Measurements from ENCODE around the gene ARHGAP15.

Gene ARHGAP15

DNA sequence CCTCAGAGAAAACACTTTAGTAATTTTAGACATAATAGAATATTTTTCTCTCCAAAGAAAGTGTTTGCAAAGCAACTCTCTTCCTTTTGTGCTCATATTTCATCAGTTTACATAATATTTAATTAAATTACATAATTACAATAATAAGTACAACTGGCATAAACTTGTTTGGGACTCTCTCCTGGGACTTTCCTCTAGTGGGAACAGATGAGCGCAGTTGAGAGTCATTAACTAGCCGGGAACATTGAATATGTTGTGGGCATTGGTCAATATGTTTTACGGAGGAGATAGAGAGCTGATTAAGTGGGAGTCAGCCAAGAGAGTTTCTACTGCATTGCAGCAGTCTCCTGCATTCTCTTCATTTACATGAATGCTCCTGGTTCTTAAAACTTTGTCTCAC is 607.7 kb downstream of the ARHGAP15 start:
- peak; percentile 71 for DNase-seq

GRCh38 chr2:143740431-143740830 is 611.2 kb downstream of the ARHGAP15 start:
- DNase-seq: no peak

GRCh38 chr2:143741205-143741604 is 612.0 kb downstream of the ARHGAP15 start:
- DNase-seq: no peak

- DNase-seq: no peak
These were observed 613.4 kb downstream of the ARHGAP15 start for GRCh38 chr2:143742581-143742980.

- no peak for DNase-seq
These were observed 614.9 kb downstream of the ARHGAP15 start for GRCh38 chr2:143744114-143744513.

DNA sequence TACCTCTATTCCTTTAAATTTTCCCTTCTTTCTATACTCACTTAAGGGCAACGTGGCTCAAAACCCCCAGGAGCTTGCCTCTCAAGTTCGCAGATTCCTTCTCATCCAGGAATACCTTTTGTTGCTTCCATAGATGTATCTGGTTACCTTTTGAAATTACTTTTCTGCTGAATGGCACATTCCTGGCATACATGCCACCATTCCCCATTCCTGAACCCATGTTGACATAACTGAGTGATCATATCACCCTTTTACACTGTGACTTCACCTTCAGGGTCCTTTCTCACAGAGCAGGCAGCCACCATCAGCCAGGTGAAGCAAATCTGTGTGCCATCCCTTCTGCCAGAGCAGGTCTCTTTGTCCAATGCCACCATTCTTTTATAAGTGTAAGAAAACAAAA is 615.8 kb downstream of the ARHGAP15 start:
- no peak for DNase-seq

- DNase-seq: no peak
These were observed 625.5 kb downstream of the ARHGAP15 start for GRCh38 chr2:143754742-143755141.

DNA sequence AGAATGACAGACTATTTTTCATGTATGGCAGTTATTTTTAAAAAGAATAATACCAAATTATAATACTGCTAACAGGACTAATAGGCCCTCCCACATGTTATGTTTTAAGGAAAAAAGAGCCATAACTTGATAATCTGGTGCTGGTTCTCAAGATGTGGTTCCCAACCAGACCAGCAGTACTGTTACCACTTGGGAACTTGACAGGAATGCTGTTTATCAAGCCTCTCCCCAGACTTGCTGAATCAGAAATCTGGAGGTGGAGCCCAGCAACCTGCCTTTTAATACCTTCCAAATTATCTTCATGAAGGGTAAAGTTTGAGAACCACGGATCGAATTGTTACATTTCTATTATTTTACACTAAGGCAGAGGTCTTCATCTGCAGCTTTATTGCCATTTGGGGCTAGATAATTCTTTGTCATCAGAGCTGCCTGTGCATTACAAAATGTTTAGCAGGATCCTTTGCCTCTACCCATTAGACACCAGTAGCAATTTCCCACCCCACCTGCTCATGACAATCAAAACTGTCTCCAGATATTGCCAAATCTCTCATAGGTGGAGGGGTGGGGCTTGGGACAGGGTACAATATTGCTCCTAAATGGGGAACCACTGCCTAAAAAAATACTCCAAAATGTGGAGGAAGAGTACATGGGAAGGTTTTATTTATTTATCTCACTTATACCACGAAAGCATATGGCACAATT is 629.6 kb downstream of the ARHGAP15 start:
- no peak for DNase-seq

GRCh38 chr2:143759455-143759854 is 630.2 kb downstream of the ARHGAP15 start:
- no peak for DNase-seq

GRCh38 chr2:143762176-143762928 is 633.1 kb downstream of the ARHGAP15 start:
- DNase-seq: no peak

DNA sequence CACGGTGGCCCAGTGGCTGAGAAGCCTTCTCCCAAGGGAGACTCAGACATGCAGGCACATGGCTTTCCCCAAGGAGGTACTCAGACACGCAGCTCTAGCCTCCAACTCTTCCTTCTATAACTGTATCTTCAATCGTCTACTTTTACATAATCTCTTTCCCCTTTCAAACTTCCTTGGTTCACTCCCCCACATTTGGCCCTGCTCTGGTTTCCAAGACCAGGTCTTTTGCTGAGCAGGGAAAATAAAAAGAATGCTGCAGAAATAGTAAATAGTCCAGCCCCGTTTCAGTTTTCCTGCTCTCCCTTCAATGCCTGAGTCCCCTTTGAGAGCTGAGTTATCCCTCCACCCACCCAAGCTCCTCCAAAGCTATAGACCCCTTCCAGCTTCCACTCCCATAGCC is 635.0 kb downstream of the ARHGAP15 start:
- DNase-seq: no peak

- no peak for DNase-seq
These were observed 635.5 kb downstream of the ARHGAP15 start for GRCh38 chr2:143764706-143765105.

DNA sequence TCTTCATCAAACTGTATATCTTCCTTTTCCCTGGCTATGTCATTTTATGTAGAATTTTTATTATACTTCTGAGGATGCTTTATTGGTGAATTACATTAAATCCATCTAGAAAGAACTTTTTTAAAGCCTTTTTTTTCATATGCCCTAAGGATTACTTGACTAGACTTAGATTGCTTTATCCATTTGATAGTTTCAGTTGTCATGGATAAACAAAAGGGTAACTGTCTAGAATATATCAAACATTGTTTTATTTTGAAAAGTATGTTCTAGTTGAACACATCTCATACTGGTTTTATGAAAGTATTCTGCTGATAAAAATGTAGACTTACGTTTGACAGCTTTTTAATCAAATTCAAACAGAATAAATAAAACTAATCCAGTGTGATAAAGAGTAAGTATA is 639.8 kb downstream of the ARHGAP15 start:
- DNase-seq: no peak

DNA sequence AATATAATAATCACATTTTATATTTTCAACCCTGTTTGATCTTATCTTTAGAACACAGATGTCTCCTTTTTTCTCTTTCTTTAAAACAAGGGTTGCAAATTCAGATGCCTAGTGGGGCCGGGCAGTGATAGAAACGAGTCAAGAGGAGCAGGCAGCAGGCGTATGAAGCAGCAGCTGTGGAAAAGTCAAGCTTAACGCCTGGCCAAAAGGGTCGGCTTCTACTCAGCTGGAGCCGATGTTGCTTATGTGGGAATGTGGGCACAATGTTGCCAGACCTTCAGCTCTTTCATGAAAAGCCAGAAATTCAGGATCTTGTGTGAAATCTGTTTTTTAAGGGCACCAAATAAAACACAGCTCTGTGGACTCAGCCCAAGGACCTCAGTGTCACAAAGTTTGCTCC is 642.7 kb downstream of the ARHGAP15 start:
- DNase-seq: no peak

GRCh38 chr2:143776526-143777297 is 647.5 kb downstream of the ARHGAP15 start:
- no peak for DNase-seq

- DNase-seq: no peak
These were observed 649.8 kb downstream of the ARHGAP15 start for GRCh38 chr2:143779021-143779420.

- no peak for DNase-seq
These were observed 657.0 kb downstream of the ARHGAP15 start for GRCh38 chr2:143786026-143786765.

DNA sequence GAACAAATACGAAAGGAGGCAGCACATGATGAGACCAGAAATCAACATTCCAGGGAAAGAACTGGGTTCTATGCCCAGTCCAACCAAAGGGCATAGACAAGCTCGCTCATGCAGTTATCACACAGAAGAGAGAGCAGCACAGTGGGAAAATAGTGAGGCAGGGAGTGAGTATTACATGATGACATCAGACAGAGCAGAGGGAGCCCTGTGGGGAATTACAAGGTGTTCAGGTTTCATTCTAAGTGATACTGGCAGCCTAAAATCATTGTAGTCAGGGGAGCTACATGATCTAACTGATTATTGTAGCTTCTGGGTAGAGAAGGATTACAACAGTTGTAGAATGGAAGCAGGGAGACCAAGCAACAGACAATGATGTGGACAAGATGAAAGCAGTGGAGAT is 658.5 kb downstream of the ARHGAP15 start:
- peak; percentile 1 for DNase-seq

GRCh38 chr2:143792602-143793001 is 663.4 kb downstream of the ARHGAP15 start:
- DNase-seq: no peak

- DNase-seq: no peak
These were observed 664.2 kb downstream of the ARHGAP15 start for GRCh38 chr2:143793381-143793780.

- DNase-seq: no peak
These were observed 666.8 kb downstream of the ARHGAP15 start for GRCh38 chr2:143796051-143796450.

DNA sequence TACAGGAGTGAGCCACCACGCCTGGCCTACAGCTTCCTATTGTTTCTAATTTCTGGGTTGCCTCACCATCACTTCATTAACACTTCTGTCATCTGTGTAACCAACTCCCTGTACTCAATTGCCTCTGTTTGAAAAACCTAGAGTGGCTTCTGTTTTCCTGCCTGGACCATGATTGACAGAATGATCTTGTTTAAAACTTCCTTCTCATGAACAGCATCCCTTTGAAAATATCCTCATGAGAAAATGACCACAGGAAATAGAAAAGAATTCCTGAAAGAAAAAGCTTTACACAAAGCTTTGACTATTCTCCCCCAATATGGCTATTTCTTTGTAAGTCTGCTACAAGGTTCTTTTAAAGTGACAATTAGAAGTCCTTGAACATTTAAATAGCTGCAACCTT is 672.3 kb downstream of the ARHGAP15 start:
- no peak for DNase-seq

- DNase-seq: no peak
These were observed 673.0 kb downstream of the ARHGAP15 start for GRCh38 chr2:143802242-143802641.

Data from NCI-H69 (cell line).